ENCODE data around the gene CTCFL.

The CTCFL gene

DNA sequence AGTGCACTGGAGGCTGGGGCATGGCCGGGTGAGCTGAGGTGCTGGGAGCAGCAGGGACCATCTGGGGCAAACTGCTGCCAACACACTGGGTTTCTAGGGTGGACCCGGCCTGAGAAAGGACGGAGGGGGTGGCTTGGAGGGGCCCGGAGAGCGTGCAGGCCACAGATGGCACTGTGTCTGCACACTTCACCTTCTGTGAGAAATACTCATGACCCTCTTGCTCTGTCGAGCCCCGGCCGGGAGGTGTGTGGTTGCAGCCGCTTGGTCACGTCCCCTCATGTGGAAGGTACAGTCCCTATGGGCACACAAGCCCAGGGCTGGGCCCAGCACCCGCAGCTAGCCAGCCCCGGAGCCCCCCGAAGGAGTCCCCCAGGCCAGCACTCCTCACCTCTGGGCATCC is 74.0 kb downstream of the CTCFL start:
- TF ChIP-seq, protein P1, sequence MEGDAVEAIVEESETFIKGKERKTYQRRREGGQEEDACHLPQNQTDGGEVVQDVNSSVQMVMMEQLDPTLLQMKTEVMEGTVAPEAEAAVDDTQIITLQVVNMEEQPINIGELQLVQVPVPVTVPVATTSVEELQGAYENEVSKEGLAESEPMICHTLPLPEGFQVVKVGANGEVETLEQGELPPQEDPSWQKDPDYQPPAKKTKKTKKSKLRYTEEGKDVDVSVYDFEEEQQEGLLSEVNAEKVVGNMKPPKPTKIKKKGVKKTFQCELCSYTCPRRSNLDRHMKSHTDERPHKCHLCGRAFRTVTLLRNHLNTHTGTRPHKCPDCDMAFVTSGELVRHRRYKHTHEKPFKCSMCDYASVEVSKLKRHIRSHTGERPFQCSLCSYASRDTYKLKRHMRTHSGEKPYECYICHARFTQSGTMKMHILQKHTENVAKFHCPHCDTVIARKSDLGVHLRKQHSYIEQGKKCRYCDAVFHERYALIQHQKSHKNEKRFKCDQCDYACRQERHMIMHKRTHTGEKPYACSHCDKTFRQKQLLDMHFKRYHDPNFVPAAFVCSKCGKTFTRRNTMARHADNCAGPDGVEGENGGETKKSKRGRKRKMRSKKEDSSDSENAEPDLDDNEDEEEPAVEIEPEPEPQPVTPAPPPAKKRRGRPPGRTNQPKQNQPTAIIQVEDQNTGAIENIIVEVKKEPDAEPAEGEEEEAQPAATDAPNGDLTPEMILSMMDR (IDR thresholded peaks at IDR 0.05) = no peak

GRCh38 chr20:57450419-57450818 is 74.5 kb downstream of the CTCFL start:
- TF ChIP-seq, protein P1 (IDR thresholded peaks at IDR 0.05) = no peak

DNA sequence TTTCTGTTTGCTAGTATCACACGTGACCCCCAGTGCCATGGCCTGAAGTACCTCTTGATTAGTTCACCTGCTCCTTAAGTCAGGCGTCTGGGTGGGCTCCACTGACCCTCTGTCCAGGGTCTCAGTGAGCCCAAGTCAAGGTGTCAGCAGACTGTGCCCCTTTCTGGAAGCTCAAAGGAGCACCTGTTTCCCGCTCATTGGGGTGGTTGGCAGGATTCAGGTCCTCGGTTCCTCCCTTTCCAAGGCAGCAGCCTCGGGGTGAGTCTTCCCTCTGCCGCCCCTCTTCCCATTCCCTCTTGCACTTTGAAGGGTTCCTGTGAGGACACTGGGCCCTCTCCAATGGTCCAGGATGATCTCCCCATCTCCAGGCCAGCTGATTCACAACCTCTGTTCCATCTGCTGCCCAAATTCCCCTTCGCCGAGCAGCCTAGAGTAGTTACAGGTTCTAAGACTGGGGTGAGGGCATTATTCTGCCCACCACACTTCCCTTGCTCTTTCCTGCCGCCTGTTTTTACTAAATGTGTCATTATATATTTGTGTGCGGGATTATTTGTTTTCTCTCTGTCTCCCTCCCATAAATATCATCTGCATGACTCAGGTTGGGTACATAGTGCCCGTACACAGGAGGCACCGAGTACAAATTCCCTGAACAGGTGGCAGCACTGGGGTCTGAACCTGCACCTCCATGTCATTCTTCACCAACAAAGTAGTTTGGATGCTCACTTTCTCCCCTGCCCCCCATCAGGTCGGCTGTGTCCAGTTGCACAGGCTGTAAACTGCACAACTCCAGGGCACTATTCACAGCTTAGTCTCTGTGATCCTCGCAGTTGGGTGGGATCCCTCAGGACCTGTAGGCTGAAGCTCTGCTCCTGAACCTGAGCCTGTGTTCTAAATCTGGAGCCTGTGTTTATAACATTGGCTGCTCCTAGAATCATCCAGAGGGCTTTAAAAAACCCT is 75.3 kb downstream of the CTCFL start:
- TF ChIP-seq, protein P1 (IDR thresholded peaks at IDR 0.05) = no peak

GRCh38 chr20:57448764-57449354 is 76.1 kb downstream of the CTCFL start:
- TF ChIP-seq, protein P1 (IDR thresholded peaks at IDR 0.05) = no peak

Measured in LNCAP (cell line).